Thoracic aorta (tissue), 2 donors: ENCODE results near the gene ALG2. TPM values are rescaled to one million over a fixed set of nuclear protein-coding genes. Genes with fewer than 3 reads are reported as not detected.

Source experiments
- ATAC-seq: fragments of 150-250 bp; one replicate; pipeline ENCODE4 v1.8.0; 2017; ENCODE audit warnings: low read depth; ENCODE audit not compliant: insufficient number of reproducible peaks, low FRiP score
- DNase-seq: peaks from one replicate; pipeline ENCODE4 v3.0.0-alpha.2; 2020; ENCODE audit warnings: low spot score
- H3K27ac ChIP-seq, 2 donors: fragments of 200-600 bp; sonication (generic); 1 replicate in 1 of 2; 2 replicates in 1 of 2; pipeline ENCODE4 v1.5.1; 2016; ENCODE audit warnings: mild to moderate bottlenecking in 2 of 2, moderate library complexity in 2 of 2
- H3K27me3 ChIP-seq: fragments of 200-600 bp; sonication (generic); replicated peaks from 2 replicates; pipeline ENCODE4 v1.6.0; 2016; ENCODE audit warnings: mild to moderate bottlenecking; ENCODE audit not compliant: insufficient read depth
- H3K36me3 ChIP-seq: fragments of 200-600 bp; sonication (generic); one replicate; pipeline ENCODE4 v1.5.1; 2016
- H3K4me1 ChIP-seq, 2 donors: fragments of 200-600 bp; sonication (generic); 1 replicate in 1 of 2; 2 replicates in 1 of 2; pipeline versions ENCODE4 v1.5.1 to v1.6.0; 2016; ENCODE audit warnings: low read depth in 2 of 2, mild to moderate bottlenecking in 1 of 2; ENCODE audit not compliant: control insufficient read depth in 1 of 2
- H3K4me3 ChIP-seq: fragments of 200-600 bp; sonication (generic); 2 replicates; pipeline ENCODE4 v1.5.1; 2016; ENCODE audit warnings: mild to moderate bottlenecking
- H3K9me3 ChIP-seq: fragments of 200-600 bp; sonication (generic); 2 replicates; pipeline ENCODE4 v1.5.1; 2016
- total RNA-seq, 2 donors: library from RNA; depleted of rRNA; stranded (reverse); fragments of >200 nt; gene quantifications; one replicate each; pipeline versions ENCODE4 v1.1.0 to v1.2.3, GENCODE V29; 2016
- TF ChIP-seq, protein P1 (sequence below): fragments of 200-600 bp; sonication (generic); IDR thresholded peaks from one replicate; pipeline ENCODE4 v1.5.1; 2019; ENCODE audit warnings: antibody characterized with exemption

Gene ALG2
- total RNA-seq, 2 donors from 2014 or later: 19.8 to 49.2 TPM

DNA sequence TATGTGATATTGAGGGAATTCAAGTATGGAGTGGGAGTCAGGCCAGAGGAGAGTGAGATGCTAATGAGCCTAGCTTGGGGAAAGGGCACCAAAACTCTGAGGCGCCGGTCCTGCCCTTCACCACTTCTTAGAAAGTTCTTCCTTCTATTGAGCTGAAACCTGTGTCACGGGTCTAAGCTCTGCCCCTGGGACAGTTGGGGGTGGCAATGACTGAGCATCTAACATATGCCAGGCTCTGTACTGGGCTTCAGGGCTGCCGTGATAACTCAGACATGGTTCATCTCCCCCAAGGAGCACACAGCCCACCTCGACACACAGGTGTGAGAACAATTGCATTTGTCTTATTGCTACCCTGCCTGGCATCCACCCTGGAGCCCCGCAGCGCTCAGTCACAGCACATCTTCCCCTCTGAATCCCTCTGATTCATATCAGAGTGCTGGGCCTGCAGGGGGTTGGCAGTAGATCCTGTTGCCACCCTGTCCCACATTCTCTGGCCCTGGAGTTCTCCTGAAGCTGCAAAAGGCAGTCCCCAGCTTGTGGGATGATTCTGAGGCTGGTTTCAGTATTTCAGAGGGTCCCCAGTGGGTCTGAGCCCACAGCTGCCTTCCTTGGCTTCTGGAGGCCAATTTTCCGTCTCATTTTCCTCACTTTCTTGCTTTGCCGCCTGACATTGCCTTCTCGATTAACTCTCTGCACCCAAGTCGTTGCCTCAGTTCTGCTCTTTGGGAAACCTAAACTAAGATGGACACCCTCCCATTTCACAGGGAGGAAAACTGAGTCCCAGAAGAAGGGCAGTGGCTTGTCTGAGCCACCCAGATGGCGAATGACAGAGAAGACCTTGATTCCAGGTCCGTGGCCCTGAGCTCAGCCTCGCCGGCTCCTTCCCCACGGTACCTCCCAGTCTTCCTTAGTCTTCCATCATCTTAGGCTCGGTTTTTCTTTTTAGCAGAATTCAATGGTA is 42.5 kb downstream of the ALG2 start:
- ATAC-seq: no peak
- TF ChIP-seq, protein P1, sequence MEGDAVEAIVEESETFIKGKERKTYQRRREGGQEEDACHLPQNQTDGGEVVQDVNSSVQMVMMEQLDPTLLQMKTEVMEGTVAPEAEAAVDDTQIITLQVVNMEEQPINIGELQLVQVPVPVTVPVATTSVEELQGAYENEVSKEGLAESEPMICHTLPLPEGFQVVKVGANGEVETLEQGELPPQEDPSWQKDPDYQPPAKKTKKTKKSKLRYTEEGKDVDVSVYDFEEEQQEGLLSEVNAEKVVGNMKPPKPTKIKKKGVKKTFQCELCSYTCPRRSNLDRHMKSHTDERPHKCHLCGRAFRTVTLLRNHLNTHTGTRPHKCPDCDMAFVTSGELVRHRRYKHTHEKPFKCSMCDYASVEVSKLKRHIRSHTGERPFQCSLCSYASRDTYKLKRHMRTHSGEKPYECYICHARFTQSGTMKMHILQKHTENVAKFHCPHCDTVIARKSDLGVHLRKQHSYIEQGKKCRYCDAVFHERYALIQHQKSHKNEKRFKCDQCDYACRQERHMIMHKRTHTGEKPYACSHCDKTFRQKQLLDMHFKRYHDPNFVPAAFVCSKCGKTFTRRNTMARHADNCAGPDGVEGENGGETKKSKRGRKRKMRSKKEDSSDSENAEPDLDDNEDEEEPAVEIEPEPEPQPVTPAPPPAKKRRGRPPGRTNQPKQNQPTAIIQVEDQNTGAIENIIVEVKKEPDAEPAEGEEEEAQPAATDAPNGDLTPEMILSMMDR: no peak
- Histone ChIP-seq H3K9me3 (no peaks in the 10 kb centered on the region), H3K27me3 (no peaks in the 10 kb centered on the region), H3K4me1 (no peaks in the 10 kb centered on the region), H3K4me3 (no peak overlapping the region), H3K27ac (no peak overlapping the region), H3K36me3 (no peaks in the 10 kb centered on the region)
- DNase-seq: no peak

DNA sequence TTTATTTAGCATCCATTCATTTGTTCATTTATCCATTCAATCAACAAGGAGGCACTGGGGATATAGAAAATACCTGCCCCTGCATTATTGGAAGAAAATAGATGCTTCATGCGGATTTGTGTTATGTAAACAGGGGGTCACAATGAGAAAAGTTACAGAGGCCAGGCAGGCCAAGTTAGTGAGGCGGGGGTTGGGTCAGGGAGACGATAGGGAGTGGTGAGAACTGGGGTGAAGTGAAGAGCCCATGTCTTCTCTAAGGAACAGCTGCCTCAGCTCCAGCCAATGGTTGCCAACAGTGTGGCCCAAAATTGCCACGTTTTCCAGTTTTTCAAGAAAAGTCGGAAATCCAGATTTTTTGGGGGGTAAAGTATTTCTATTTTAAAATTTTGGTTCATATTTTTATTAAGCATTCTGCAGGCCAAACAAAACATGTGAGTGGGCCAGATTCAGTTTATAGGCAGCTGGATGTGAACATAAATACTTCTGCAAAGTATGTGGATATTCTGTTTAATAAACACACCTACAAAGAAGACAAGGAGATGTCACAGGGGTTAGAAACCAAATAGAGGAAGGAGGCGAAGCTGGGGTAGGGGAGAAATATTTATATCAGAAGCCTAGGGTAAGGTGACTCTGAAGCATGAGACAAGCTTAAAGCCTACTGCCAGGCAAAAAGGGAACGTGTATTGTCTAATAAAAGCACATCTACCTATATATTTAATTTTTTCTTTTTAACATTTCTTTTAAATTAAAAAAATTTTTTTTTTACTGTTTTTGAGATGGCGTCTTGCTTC is 44.0 kb downstream of the ALG2 start:
- no peaks in the 10 kb centered on the region for H3K4me1 ChIP-seq
- H3K36me3 ChIP-seq: no peaks in the 10 kb centered on the region
- no peaks in the 10 kb centered on the region for H3K27me3 ChIP-seq
- DNase-seq (no peak), ATAC-seq (no peak)
- no peak overlapping the region for H3K27ac ChIP-seq
- TF ChIP-seq, protein P1: no peak
- no peaks in the 10 kb centered on the region for H3K9me3 ChIP-seq
- H3K4me3 ChIP-seq: no peak overlapping the region

DNA sequence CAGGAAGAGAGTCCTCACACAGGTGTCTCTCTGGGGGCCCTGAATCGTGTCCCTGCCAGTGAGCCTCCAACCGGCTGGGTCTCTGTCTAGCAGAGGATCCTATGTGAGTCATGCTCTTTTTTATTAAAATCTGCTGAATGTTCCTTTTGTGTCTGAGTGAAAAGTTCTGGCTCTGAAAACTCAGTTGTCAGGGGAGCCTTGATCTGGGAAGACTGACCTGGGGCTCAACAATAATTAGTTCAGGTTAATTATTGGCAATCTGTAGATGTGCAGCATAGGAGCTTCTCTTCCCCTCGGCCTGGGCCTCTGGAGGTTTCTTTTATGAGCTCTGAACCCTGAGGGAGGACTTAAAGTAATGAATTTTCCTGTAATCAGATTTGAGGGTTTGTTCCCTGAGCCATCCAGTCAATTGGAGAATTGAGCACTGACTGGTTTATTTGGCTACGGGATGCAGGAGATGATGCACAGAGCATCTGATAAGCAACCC is 45.2 kb downstream of the ALG2 start:
- H3K4me3 ChIP-seq: no peak overlapping the region
- no peaks in the 10 kb centered on the region for H3K27me3 ChIP-seq
- H3K9me3 ChIP-seq: no peaks in the 10 kb centered on the region
- DNase-seq (no peak), ATAC-seq (no peak)
- H3K36me3 ChIP-seq: no peaks in the 10 kb centered on the region
- H3K27ac ChIP-seq: no peak overlapping the region
- TF ChIP-seq, protein P1: no peak
- no peaks in the 10 kb centered on the region for H3K4me1 ChIP-seq

DNA sequence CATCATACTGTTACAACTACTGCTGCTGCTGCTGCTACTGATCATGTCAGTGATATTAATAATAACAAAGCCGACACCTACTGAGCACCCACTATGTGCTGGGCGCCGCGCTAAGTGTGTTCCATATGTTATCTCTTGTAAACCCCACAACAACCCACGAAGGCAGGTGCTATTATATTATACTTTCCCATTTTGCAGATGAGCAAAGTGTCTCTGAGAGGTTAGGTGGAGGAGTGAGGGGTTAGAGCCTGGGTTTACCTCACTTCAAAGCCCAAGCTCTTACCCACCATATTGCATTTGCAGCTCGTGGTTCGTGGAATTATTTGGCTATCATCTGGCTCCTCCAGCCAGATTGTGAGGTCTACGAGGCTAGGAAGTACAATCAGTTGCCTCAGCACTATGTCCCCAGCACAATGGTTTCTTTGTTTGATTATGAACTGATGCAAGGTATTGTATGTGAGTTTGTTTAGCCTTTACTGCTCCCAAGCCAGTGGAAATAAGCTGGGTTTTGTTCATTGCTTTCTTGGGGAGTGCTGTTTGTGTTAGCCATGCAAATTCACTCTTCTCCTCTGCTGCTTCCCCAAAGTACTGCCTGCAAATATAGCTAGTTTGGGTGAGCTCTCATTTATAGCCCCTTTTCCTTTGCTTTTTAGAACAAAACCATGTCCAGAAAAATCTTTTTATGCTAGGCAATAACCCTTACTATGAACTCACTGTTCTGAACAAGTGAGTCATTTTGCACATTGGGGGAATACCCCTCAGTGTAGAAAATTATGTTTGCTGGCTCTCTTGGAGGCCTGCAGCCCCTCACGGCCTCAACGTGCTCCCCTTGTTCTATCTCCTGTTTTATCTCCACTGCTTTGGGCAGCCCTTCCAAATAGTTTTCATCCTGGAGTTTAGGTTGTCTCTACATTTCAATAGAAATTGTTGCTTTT is 47.9 kb downstream of the ALG2 start:
- Histone ChIP-seq H3K4me3 (no peak overlapping the region), H3K4me1 (no peaks in the 10 kb centered on the region), H3K36me3 (no peaks in the 10 kb centered on the region), H3K9me3 (no peaks in the 10 kb centered on the region), H3K27me3 (no peaks in the 10 kb centered on the region), H3K27ac (no peak overlapping the region)
- DNase-seq: no peak
- TF ChIP-seq, protein P1: no peak
- ATAC-seq: no peak
